Breast epithelium (tissue), 4 donors: ENCODE data around the gene JAKMIP2. TPM values are rescaled to one million over a fixed set of nuclear protein-coding genes. Genes with fewer than 3 reads are reported as not detected.
"Not testable (repeated sequence)": the region's sequence is repeated elsewhere in the genome, so short reads cannot be mapped to it uniquely, and the experiment has no call there.

Experiments used
- DNase-seq, 2 donors: peaks; one replicate each; pipeline ENCODE4 v3.0.0-alpha.2; 2019; ENCODE audit warnings: low spot score in 2 of 2
- H3K27ac ChIP-seq, 2 donors: fragments of 200-600 bp; sonication (generic) in 1 of 2; one replicate each; pipeline ENCODE4 v1.5.1; 2016 to 2019; ENCODE audit warnings: mild to moderate bottlenecking in 1 of 2
- H3K27me3 ChIP-seq, 2 donors: fragments of 200-600 bp; sonication (generic) in 1 of 2; one replicate each; pipeline versions ENCODE4 v1.5.1 to v1.6.0; 2017 to 2019; ENCODE audit warnings: control low read depth in 1 of 2, mild to moderate bottlenecking in 1 of 2
- H3K36me3 ChIP-seq: fragments of 200-600 bp; one replicate; pipeline ENCODE4 v1.5.1; 2019
- H3K4me1 ChIP-seq, 2 donors: fragments of 200-600 bp; sonication (generic); one replicate each; pipeline ENCODE4 v1.5.1; 2016 to 2019; ENCODE audit warnings: control low read depth in 1 of 2
- H3K4me3 ChIP-seq, 3 donors: fragments of 200-600 bp; sonication (generic); 1 replicate in 2 of 3; 2 replicates in 1 of 3; pipeline ENCODE4 v1.5.1; 2016 to 2019; ENCODE audit warnings: mild to moderate bottlenecking in 3 of 3, moderate library complexity in 2 of 3
- H3K9me3 ChIP-seq, 2 donors: fragments of 200-600 bp; sonication (generic) in 1 of 2; one replicate each; pipeline ENCODE4 v1.5.1; 2016 to 2019; ENCODE audit warnings: control low read depth in 1 of 2
- POLR2A ChIP-seq: fragments of 450-650 bp; IDR thresholded peaks from one replicate; pipeline ENCODE4 v1.6.1; 2016; ENCODE audit warnings: antibody characterized with exemption, mild to moderate bottlenecking, moderate library complexity
- POLR2AphosphoS5 ChIP-seq, 3 donors: sonication (generic); formaldehyde crosslinking; IDR thresholded peaks; one replicate each; pipeline ENCODE4 v1.6.1; 2017; ENCODE audit warnings: antibody characterized with exemption in 3 of 3
- intact Hi-C: fragments of 100-400 bp; cut with DNase I; formaldehyde crosslinking; loops from one replicate; pipeline ENCODE4 v1.15.1; 2023; ENCODE audit warnings: low total_unique reads
- total RNA-seq, 3 donors: library from RNA; depleted of rRNA; stranded (reverse); fragments of >200 nt; gene quantifications; one replicate each; pipeline ENCODE4 v1.1.0, GENCODE V29; 2016
- TF ChIP-seq, protein P1 (sequence below), 3 donors: fragments of 450-650 bp; IDR thresholded peaks; one replicate each; pipeline ENCODE4 v1.5.1; 2016 to 2017; ENCODE audit warnings: antibody characterized with exemption in 3 of 3, mild to moderate bottlenecking in 3 of 3, moderate library complexity in 3 of 3

JAKMIP2 gene
- total RNA-seq, 3 donors from 2014 or later = under 0.01 to 0.73 (median 0.64) TPM

GRCh38 chr5:147731431-147732290 lies 50.9 kb downstream of the JAKMIP2 start:
- TF ChIP-seq, protein P1, sequence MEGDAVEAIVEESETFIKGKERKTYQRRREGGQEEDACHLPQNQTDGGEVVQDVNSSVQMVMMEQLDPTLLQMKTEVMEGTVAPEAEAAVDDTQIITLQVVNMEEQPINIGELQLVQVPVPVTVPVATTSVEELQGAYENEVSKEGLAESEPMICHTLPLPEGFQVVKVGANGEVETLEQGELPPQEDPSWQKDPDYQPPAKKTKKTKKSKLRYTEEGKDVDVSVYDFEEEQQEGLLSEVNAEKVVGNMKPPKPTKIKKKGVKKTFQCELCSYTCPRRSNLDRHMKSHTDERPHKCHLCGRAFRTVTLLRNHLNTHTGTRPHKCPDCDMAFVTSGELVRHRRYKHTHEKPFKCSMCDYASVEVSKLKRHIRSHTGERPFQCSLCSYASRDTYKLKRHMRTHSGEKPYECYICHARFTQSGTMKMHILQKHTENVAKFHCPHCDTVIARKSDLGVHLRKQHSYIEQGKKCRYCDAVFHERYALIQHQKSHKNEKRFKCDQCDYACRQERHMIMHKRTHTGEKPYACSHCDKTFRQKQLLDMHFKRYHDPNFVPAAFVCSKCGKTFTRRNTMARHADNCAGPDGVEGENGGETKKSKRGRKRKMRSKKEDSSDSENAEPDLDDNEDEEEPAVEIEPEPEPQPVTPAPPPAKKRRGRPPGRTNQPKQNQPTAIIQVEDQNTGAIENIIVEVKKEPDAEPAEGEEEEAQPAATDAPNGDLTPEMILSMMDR (IDR thresholded peaks at IDR 0.05) = no peak
- TF ChIP-seq POLR2AphosphoS5 (IDR thresholded peaks at IDR 0.05) (no peak), POLR2A (no peak)
- intact Hi-C loops = no loop called here
- no peak for DNase-seq
- Histone ChIP-seq H3K9me3 (no peaks in the 10 kb centered on the region), H3K4me1 (no peaks in the 10 kb centered on the region), H3K27me3 (no peaks in the 10 kb centered on the region), H3K4me3 (no peak overlapping the region), H3K36me3 (no peaks in the 10 kb centered on the region), H3K27ac (no peak overlapping the region)

DNA sequence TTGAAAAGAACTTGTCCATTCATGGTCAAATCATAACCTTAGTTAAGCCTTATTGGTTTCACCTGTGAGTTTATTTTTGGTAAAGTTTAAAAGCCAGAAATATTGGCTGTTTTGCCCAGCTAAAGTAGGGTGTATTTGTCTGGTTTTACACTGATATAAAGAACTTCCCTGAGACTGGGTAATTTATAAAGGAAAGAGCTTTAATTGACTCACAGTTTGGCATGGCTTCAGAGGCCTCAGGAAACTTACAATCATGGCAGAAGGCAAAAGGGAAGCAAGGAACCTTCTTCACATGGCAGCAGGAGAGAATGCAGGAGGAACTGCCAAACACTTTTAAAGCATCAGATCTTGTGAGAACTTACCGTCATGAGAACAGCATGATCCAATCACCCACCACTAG lies 55.3 kb downstream of the JAKMIP2 start:
- no peak overlapping the region for H3K27ac ChIP-seq
- TF ChIP-seq POLR2A (no peak), POLR2AphosphoS5 (IDR thresholded peaks at IDR 0.05) (no peak)
- TF ChIP-seq, protein P1 (IDR thresholded peaks at IDR 0.05) = no peak
- H3K36me3 ChIP-seq = no peaks in the 10 kb centered on the region
- H3K4me1 ChIP-seq = no peaks in the 10 kb centered on the region
- no peak for DNase-seq
- no peaks in the 10 kb centered on the region for H3K27me3 ChIP-seq
- intact Hi-C loops = no loop called here
- no peak overlapping the region for H3K4me3 ChIP-seq
- no peaks in the 10 kb centered on the region for H3K9me3 ChIP-seq

DNA sequence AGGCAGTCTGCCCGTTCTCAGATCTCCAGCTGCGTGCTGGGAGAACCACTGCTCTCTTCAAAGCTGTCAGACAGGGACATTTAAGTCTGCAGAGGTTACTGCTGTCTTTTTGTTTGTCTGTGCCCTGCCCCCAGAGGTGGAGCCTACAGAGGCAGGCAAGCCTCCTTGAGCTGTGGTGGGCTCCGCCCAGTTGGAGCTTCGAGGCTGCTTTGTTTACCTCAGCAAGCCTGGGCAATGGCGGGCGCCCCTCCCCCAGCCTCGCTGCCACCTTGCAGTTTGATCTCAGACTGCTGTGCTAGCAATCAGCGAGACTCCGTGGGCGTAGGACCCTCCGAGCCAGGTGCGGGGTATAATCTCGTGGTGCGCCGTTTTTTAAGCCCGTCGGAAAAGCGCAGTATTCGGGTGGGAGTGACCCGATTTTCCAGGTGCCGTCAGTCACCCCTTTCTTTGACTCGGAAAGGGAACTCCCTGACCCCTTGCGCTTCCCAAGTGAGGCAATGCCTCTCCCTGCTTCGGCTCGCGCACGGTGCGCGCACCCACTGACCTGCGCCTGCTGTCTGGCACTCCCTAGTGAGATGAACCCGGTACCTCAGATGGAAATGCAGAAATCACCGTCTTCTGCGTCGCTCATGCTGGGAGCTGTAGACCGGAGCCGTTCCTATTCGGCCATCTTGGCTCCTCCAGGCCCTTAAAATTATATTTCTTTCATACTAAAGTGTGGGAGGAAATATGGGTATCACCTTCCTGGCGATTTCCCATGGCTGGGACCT lies 61.2 kb downstream of the JAKMIP2 start:
- not testable (repeated sequence) for H3K4me1 ChIP-seq

GRCh38 chr5:147713550-147714295 lies 68.8 kb downstream of the JAKMIP2 start:
- Histone ChIP-seq H3K4me3 (no peak overlapping the region), H3K4me1 (no peaks in the 10 kb centered on the region), H3K9me3 (no peaks in the 10 kb centered on the region), H3K27me3 (no peaks in the 10 kb centered on the region), H3K36me3 (no peaks in the 10 kb centered on the region), H3K27ac (no peak overlapping the region)
- intact Hi-C loops = no loop called here
- TF ChIP-seq POLR2AphosphoS5 (IDR thresholded peaks at IDR 0.05) (no peak), POLR2A (no peak)
- TF ChIP-seq, protein P1 (IDR thresholded peaks at IDR 0.05) = no peak
- no peak for DNase-seq

More for the DNA sequence above, 61.2 kb downstream of the JAKMIP2 start:
- H3K36me3 ChIP-seq, intact Hi-C loops, H3K9me3 ChIP-seq, H3K27ac ChIP-seq, H3K27me3 ChIP-seq, DNase-seq: not testable (repeated sequence)
- H3K4me3 ChIP-seq = peak overlapping the region in 1 of 3 donors; percentile 23

GRCh38 chr5:147712598-147712997 lies 69.9 kb downstream of the JAKMIP2 start:
- TF ChIP-seq POLR2A = no peak
- TF ChIP-seq, protein P1 (IDR thresholded peaks at IDR 0.05) = no peak
- TF ChIP-seq POLR2AphosphoS5 (IDR thresholded peaks at IDR 0.05) = no peak
- Histone ChIP-seq H3K4me1 (no peaks in the 10 kb centered on the region), H3K4me3 (no peak overlapping the region), H3K9me3 (no peaks in the 10 kb centered on the region), H3K27ac (no peak overlapping the region), H3K27me3 (no peaks in the 10 kb centered on the region), H3K36me3 (no peaks in the 10 kb centered on the region)
- intact Hi-C loops = no loop called here
- DNase-seq = no peak
